Sigmoid colon (tissue), 4 donors: ENCODE results near the gene NUP205.

Experiments
- EP300 ChIP-seq, 4 donors: sonication (generic); formaldehyde crosslinking; IDR thresholded peaks; one replicate each; pipeline ENCODE4 v1.6.1; 2017; ENCODE audit warnings: antibody characterized with exemption in 4 of 4
- POLR2A ChIP-seq, 2 donors: fragments of 450-650 bp; IDR thresholded peaks; one replicate each; pipeline ENCODE4 v1.6.1; 2016; ENCODE audit warnings: antibody characterized with exemption in 2 of 2, mild to moderate bottlenecking in 2 of 2, moderate library complexity in 2 of 2
- POLR2AphosphoS5 ChIP-seq, 4 donors: sonication (generic); formaldehyde crosslinking; IDR thresholded peaks; one replicate each; pipeline ENCODE4 v1.6.1; 2017; ENCODE audit warnings: antibody characterized with exemption in 4 of 4
- TF ChIP-seq, protein P1 (sequence below), 4 experiments: fragments of 450-650 bp in 3 of 4; fragments of 200-600 bp in 1 of 4; IDR thresholded peaks; one replicate each; pipeline ENCODE4 v1.5.1; 2016 to 2019; ENCODE audit warnings: antibody characterized with exemption in 4 of 4, mild to moderate bottlenecking in 3 of 4, moderate library complexity in 2 of 4

DNA sequence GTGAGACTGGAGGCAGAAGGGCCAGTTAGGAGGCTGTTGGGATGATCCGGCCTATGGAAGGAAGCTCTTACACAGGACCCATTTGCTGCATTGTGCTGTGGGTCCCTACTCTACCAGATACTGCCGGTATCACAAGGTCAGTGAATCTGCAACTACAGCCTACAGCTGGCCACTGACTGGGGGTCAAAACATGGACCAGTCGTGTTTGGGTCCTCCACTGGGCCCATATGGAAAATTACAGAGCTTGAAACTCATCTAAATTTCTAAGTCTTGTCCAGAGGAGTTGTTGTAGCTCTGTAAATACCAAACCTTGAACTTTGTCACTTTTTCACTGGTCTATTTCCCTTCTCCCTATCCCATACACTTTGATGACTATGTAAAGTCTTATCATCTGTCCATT is 5.6 kb upstream of the NUP205 start:
- TF ChIP-seq, protein P1, sequence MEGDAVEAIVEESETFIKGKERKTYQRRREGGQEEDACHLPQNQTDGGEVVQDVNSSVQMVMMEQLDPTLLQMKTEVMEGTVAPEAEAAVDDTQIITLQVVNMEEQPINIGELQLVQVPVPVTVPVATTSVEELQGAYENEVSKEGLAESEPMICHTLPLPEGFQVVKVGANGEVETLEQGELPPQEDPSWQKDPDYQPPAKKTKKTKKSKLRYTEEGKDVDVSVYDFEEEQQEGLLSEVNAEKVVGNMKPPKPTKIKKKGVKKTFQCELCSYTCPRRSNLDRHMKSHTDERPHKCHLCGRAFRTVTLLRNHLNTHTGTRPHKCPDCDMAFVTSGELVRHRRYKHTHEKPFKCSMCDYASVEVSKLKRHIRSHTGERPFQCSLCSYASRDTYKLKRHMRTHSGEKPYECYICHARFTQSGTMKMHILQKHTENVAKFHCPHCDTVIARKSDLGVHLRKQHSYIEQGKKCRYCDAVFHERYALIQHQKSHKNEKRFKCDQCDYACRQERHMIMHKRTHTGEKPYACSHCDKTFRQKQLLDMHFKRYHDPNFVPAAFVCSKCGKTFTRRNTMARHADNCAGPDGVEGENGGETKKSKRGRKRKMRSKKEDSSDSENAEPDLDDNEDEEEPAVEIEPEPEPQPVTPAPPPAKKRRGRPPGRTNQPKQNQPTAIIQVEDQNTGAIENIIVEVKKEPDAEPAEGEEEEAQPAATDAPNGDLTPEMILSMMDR (IDR thresholded peaks at IDR 0.05): no peak
- TF ChIP-seq POLR2A (IDR thresholded peaks at IDR 0.05) (no peak), EP300 (IDR thresholded peaks at IDR 0.05) (no peak), POLR2AphosphoS5 (IDR thresholded peaks at IDR 0.05) (no peak)
